H7 (cell line): ENCODE measurements around the gene CIITA. TPM values are rescaled to one million over a fixed set of nuclear protein-coding genes. Genes with fewer than 3 reads are reported as not detected.
A peak's percentile ranks its signal among the peaks of the same experiment; 100 is the strongest.
"Not testable (repeated sequence)": the region's sequence is repeated elsewhere in the genome, so short reads cannot be mapped to it uniquely, and the experiment has no call there.

Experiments
- DNase-seq: peaks from one replicate; pipeline ENCODE4 v3.0.0; 2012
- H3K27me3 ChIP-seq: 2 replicates; pipeline ENCODE4 v1.6.0; 2011; ENCODE audit warnings: mild to moderate bottlenecking, low read length; ENCODE audit not compliant: control insufficient read depth, insufficient read depth
- H3K36me3 ChIP-seq: replicated peaks from 2 replicates; pipeline ENCODE4 v1.5.1; 2011; ENCODE audit warnings: low read length; ENCODE audit not compliant: control insufficient read depth, insufficient read depth
- H3K4me3 ChIP-seq: 2 replicates; pipeline ENCODE4 v1.5.1; 2011; ENCODE audit warnings: low read depth, mild to moderate bottlenecking, control low read depth, low read length, moderate library complexity; ENCODE audit not compliant: insufficient read depth
- total RNA-seq: library from RNA; depleted of rRNA; stranded (reverse); fragments of >200 nt; shearing (Covaris generic); gene quantifications from 2 replicates; pipeline ENCODE4 v1.2.3, GENCODE V29; 2014; rRNA removed

CIITA gene, protein sequence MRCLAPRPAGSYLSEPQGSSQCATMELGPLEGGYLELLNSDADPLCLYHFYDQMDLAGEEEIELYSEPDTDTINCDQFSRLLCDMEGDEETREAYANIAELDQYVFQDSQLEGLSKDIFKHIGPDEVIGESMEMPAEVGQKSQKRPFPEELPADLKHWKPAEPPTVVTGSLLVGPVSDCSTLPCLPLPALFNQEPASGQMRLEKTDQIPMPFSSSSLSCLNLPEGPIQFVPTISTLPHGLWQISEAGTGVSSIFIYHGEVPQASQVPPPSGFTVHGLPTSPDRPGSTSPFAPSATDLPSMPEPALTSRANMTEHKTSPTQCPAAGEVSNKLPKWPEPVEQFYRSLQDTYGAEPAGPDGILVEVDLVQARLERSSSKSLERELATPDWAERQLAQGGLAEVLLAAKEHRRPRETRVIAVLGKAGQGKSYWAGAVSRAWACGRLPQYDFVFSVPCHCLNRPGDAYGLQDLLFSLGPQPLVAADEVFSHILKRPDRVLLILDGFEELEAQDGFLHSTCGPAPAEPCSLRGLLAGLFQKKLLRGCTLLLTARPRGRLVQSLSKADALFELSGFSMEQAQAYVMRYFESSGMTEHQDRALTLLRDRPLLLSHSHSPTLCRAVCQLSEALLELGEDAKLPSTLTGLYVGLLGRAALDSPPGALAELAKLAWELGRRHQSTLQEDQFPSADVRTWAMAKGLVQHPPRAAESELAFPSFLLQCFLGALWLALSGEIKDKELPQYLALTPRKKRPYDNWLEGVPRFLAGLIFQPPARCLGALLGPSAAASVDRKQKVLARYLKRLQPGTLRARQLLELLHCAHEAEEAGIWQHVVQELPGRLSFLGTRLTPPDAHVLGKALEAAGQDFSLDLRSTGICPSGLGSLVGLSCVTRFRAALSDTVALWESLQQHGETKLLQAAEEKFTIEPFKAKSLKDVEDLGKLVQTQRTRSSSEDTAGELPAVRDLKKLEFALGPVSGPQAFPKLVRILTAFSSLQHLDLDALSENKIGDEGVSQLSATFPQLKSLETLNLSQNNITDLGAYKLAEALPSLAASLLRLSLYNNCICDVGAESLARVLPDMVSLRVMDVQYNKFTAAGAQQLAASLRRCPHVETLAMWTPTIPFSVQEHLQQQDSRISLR
- not detected in 2 replicates for total RNA-seq

GRCh38 chr16:10876799-10877341 is at the start of gene CIITA:
CIITA (plus strand) TSS chr16:10877202; CDS start chr16:10877331, 129 bp downstream.
- H3K36me3 ChIP-seq: no peaks in the 10 kb centered on the region
- peak; percentile 65 for DNase-seq
- H3K4me3 ChIP-seq: no peak within 1 kb of the TSS
- peaks cover 15% of the 10 kb centered on the region; the same call in 1 of the 2 replicates for H3K27me3 ChIP-seq

DNA sequence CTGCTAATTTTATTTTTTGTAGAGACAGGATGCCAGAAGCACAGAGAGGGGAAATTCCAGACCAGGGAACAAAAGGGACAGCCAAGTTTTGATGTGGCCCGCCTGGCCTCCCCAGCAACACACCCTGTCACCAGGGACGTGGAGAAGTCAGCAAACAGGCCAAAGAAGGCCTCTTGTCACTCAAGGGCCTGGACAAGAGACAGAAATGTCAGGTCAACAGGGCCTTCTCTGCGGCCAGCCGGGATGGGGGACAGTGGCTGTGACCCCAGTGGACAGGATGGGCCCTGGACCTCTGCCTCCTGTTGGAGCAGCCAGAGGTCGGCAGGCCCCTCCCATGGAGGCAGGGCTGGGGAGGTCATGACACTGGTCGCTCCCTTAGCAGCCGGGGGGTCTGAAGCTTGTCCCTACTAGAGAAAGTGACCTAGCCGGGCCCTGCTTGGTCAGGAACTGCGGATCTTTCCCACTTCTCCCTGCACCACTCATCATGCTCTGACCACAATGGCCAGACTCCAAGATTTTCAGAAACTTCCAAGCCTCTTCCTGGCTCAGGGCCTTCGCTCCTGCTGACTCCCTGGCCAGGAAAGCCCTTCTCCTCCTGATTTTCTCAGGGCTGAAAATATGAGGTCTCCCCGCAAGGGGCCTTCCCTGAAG is 49.2 kb upstream of the CIITA start:
- Histone ChIP-seq H3K4me3 (no peak overlapping the region), H3K27me3 (no peaks in the 10 kb centered on the region), H3K36me3 (no peaks in the 10 kb centered on the region)
- DNase-seq: peak; percentile 43

DNA sequence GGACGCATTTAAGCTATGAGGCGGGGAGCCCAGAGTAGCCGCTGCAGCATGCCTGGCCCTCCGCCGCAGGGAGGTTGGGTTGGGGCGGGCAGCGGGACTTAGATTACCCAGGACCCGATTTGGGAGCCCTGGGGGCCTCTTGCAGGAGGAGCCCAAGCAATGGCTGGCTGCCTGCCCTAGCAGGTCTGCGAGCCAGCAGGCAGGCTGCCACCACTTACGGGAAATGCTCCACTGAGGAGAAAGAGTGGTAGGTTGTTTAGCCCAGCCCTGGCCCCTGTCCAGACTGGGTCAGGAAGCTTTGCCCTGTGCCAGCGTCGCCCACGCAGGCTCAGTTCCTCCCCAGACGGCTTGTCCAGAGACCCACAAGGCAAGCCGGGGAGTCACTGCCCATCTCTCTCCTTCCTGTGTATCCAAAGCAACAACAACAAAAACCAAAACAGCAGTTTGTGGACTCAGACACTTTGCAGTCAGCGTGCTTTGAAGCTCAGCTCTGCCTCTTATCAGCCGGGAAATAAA is 48.1 kb upstream of the CIITA start:
- no peaks in the 10 kb centered on the region for H3K27me3 ChIP-seq
- DNase-seq: peak; percentile 57
- H3K36me3 ChIP-seq: no peaks in the 10 kb centered on the region
- H3K4me3 ChIP-seq: no peak overlapping the region

- not testable (repeated sequence) for DNase-seq, H3K4me3 ChIP-seq, H3K27me3 ChIP-seq, H3K36me3 ChIP-seq
These were observed 47.5 kb upstream of the CIITA start for GRCh38 chr16:10829390-10830098.

- not testable (repeated sequence) for H3K36me3 ChIP-seq, H3K4me3 ChIP-seq, DNase-seq
These were observed 46.8 kb upstream of the CIITA start for GRCh38 chr16:10830240-10830639.

GRCh38 chr16:10831894-10832886 is 44.8 kb upstream of the CIITA start:
- H3K27me3 ChIP-seq: no peaks in the 10 kb centered on the region
- H3K36me3 ChIP-seq: no peaks in the 10 kb centered on the region
- H3K4me3 ChIP-seq: no peak overlapping the region
- peak; percentile 28 for DNase-seq

More at GRCh38 chr16:10830240-10830639, 46.8 kb upstream of the CIITA start:
- H3K27me3 ChIP-seq: not testable (repeated sequence)

DNA sequence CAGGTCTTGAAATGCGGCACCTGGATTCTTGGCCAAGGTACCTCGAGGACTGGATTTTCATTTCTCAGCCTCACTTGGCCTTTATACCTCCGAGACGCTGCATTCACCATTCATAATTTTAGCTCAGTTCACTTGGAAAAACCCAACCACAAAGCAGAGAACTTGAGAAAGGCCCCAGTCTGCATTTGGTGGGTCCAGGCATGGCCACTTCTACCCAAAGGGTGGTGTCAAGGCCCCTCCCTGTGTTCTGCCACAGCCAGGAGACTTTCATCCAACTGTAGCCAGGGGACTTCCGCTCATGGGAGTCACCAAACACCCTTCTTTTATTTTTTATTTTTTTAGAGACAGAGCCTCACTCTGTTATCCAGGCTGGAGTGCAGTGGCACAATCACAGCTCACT is 43.7 kb upstream of the CIITA start:
- DNase-seq: no peak
- H3K4me3 ChIP-seq: no peak overlapping the region
- H3K36me3 ChIP-seq: no peaks in the 10 kb centered on the region
- no peaks in the 10 kb centered on the region for H3K27me3 ChIP-seq

GRCh38 chr16:10834130-10834529 is 42.9 kb upstream of the CIITA start:
- H3K4me3 ChIP-seq: no peak overlapping the region
- DNase-seq: no peak
- H3K36me3 ChIP-seq: no peaks in the 10 kb centered on the region
- no peaks in the 10 kb centered on the region for H3K27me3 ChIP-seq

DNA sequence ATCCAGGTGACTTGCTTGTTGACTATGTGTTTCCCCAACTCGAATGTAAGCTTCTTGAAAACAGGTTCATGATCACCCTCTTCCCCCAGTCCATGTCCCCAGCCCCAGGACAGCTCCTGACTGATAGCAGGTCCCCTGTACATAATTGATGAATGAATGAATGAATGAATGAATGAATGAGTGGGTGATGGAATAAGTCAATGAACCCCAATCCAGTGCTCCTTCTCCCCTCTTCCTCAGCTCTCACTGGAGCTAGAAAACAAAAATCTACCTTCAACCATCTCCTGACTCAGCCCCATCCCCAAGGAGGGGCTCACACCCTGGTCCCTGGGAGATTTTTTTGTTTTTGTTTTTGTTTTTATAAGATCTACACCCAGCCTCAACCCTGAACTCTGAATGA is 42.2 kb upstream of the CIITA start:
- no peaks in the 10 kb centered on the region for H3K27me3 ChIP-seq
- H3K4me3 ChIP-seq: no peak overlapping the region
- no peaks in the 10 kb centered on the region for H3K36me3 ChIP-seq
- DNase-seq: no peak

DNA sequence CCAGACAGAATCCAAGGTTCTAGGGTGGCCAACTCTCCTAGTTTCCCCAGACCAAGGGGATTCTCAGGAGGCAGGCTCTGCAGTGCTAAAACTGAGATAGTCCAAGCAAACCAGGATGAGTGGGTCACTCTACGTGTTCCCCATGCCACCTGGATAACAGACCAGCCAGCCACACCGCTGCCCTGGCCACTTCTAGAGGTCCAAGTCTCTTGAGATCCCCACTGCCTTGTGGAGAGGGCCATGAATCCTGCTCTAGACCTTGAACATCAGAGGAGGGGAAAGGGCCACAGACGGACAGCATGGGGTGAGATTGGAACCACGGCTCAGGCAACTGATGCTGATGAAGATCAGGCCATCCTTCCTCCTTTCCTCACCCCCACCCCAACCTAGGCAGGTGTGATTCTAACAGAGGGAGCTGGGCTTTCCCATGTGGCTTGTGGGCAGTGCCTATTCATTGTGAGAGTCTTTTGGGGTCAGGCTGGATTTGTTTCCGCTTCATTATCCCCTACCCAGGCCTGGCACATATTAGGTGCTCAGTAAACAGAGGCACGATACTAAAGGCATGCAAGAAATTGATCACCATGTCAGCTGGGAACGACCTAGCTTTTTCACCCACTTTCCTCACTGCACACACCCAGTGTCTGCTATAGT is 41.6 kb upstream of the CIITA start:
- no peak overlapping the region for H3K4me3 ChIP-seq
- no peak for DNase-seq
- no peaks in the 10 kb centered on the region for H3K27me3 ChIP-seq
- no peaks in the 10 kb centered on the region for H3K36me3 ChIP-seq

GRCh38 chr16:10836174-10836853 is 40.7 kb upstream of the CIITA start:
- H3K4me3 ChIP-seq: no peak overlapping the region
- no peak for DNase-seq
- no peaks in the 10 kb centered on the region for H3K36me3 ChIP-seq
- no peaks in the 10 kb centered on the region for H3K27me3 ChIP-seq
